Renal pelvis (tissue), 4 donors: ENCODE data around the gene RASGRF1. TPM values are rescaled to one million over a fixed set of nuclear protein-coding genes. Genes with fewer than 3 reads are reported as not detected.
"Not testable (repeated sequence)": the region's sequence is repeated elsewhere in the genome, so short reads cannot be mapped to it uniquely, and the experiment has no call there.

ENCODE experiments used
- DNase-seq: peaks from one replicate; pipeline ENCODE4 v3.0.0-alpha.2; 2013
- polyA plus RNA-seq, 3 donors: library from polyadenylated mRNA; unstranded; fragments of 120-200 nt; gene quantifications; one replicate each; pipeline ENCODE4 v1.2.1, GENCODE V29; 2013; ENCODE audit not compliant: insufficient read length in 3 of 3

The RASGRF1 gene
- polyA plus RNA-seq, 3 donors: 0.40 to 0.51 (median 0.41) TPM

DNA sequence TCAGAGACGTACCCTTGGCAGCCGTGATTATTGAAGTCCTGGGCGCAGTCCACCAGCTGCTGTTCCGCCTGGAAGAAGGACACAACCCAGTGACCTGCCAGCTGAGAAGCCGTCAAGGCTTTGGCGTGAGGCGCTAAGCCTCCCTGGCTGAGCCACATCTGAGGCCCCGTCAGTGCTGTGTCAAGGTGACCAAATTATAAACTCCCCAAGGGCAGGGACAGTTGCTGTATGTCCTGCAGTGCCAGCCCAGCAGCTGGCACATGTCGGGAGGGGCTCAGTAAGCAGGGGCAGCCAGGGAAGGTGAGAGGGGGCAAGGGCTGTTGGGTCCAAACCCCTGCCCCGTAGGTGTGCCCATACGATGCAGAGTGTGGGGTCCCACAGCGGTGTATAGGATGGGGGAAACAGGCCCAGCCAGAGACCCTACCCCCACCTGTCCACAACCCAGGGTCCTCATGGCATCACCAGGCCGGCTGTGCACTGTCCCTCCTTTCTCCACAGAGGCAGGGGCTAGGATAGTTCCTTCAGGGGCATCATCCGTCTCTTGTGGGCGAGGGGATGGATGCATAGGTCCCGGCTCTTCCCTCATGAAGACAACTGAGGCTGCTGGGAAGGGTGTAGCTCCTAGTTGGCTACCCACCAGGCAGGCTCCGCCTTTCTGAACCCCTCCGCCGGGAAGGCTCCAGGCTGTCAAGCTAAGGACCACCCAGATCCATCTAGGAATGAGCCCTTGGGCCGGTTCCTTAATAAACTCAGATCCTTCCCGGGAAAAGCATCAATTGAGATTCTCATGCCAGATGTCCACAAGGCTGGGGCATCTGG lies 158.9 kb downstream of the RASGRF1 start:
- no peak for DNase-seq

DNA sequence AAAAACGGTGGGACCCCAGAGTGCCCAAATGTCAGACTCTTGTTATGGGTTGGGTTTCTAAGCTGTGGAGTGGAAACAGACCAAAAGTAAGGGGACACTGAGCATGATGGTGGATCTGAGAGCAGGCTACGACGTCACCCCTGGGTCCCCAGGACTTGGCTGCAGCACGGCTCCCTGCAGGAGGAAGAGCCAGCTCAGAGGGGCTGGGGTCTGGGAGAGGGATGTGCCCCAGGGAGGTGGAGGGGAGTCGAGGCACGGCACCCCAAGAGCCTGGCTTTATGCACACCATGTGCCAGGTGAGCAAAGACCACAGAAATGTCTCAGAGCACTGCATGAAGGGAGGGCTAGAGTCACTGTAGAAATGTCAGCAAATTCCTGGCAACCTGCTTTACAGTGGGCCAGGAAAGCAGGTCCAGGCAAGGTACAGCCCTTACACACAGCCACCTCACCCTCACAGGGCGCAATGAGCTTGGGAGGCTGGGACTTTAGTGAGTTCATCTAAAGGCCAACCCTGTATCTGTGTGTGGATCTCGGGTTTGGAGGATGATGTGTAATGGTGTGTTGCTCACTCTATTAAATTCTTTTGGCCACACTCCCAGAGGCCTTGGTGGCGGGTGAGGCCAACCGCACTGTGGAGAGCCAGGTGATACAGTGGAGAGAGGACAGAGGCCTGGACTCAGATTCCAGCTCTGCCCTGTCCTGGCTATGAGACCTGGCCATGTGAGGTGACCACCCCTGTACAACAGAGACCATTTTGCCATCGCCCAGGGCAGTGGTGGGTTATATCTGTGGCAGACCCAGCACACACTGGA lies 159.8 kb downstream of the RASGRF1 start:
- no peak for DNase-seq

DNA sequence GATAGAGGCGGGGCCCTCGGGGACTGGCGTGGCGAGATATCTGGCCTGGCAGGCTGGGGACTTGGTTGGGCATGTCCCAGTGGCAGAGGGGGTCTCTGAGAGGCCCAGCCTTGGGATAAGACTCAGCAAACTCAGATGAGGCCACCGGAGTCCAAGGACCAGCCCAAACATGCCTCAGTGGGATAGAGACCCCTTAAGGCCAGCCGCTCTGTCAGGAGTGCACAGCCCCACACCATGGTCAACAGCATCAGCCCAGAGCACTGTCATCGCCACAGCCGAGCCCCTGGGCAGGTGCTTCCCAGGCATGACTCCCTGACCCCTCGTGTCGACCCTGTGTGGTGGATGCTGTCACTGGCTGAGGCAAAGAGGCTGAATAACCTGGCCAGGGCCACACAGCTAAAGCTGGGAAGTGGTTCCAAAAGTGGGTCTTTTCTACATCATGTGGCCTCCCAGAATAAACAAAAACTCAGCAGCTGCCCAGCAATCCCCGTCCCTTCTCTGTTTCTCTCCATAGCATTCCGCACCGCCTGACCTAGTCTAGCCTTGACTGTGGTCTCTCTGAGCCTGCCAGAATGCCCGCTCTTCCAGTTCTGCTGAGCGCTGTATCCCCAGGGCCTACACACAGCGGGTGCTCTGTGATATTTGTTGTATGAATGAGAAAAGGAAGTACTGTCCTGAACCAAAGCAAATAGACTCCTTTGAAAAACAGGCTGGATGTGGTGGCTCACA lies 160.9 kb downstream of the RASGRF1 start:
- DNase-seq: no peak

DNA sequence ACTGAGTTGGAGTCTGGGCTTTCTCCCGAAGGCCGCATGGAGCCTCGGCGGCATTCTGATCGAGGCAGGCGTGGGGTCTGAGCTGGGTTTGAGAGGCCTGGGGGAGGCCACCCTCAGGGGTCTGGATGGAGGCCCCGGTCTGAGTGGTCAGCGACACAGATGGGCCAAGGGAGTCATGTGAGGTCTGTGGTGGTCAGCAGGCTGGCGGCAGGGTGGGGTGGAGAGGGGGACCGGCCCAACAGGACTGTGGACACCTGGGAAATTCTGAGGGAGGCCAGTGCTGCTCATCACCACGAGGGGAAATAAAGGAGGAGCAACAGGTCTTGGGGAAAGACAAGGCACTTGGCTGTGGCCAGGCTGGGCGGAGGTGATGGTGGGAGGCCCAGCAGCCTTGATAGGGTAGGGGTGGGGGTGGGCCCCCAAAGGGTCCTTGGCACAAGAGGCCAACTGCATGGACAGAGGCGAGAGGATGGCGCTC lies 161.9 kb downstream of the RASGRF1 start:
- DNase-seq: no peak

DNA sequence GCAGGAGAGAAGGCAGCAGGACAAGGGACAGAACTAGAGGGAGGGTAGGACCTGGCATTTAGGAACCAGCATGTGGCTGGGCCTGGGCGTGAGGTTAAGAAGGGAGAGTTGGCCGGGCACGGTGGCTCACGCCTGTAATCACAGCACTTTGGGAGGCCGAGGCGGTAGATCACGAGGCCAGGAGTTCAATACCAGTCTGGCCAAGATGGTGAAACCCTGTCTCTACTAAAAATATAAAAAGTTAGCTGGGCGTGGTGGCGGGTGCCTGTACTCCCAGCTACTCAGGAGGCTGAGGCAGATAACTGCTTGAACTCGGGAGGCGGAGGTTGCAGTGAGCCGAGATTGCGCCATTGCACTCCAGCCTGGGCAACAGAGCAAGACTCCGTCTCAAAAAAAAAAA lies 162.4 kb downstream of the RASGRF1 start:
- DNase-seq: not testable (repeated sequence)

DNA sequence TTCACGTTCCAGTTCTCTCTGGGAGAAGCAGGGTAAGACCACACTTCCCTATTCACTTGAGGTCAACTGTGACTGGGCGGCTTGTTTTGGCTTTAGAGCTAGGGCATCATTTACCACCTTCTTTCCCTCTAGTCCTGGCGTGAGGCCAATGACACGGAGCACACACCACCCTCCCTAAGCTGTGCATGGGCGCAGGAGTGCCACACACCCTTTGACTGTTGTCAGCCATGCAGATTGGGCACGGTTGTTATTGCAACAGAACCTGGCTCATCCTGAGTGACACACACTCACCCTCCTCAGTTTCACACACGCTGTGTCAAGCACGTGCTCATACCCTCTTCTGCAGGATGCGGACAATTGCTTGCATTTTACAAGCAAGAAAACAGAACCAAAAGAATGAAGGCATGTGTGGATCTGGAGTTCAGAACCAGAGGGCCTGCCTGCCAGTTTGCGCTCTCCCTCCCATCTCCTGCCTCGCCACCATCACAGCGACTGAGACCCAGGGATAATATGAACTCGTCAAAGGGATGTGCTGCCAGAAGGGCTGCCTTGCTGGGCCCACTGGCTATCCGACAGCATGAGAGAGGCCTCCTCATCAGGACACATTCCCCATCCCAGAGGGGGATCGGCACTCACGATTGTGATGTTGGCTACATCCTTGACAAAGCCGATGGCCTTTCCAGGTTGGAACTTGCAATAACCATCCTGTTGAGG lies 163.3 kb downstream of the RASGRF1 start:
- DNase-seq: no peak

DNA sequence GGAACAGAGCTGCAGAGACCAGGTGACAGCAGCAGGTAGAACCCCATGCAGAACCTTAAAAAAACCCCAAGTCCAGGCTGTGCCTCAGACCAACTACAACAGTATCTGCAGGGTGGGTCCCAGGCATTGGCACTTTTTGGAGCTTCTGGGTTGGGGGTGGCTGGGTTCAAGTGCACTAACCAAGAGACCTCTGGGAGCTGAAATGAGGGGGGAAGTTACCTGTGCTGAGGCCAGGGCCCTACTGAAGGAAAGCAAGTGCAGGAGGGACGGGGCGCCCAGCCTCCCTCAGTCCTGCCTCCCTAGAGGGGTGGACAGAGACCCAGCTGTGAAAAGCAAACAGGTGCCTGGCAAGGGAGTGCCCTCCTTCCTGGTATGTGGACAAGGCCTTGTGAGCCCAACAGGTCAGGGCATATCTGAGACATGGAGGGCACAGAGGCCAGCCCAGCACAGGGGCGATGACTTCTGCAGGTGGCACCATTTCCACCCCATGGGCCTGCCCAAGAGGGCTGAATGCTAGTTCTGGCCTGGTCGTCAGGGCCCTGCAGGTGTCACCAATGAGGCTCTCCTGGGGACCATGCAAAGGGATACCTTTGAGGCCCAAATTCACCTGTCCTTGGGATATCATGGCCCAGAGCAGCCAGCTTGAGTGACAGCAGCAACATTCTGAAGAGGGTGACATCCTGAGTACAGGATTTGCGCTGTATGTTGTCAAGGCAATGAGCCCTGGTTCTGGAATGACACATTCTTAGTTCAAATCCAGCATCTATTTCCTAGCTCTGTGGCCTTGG lies 164.4 kb downstream of the RASGRF1 start:
- no peak for DNase-seq

DNA sequence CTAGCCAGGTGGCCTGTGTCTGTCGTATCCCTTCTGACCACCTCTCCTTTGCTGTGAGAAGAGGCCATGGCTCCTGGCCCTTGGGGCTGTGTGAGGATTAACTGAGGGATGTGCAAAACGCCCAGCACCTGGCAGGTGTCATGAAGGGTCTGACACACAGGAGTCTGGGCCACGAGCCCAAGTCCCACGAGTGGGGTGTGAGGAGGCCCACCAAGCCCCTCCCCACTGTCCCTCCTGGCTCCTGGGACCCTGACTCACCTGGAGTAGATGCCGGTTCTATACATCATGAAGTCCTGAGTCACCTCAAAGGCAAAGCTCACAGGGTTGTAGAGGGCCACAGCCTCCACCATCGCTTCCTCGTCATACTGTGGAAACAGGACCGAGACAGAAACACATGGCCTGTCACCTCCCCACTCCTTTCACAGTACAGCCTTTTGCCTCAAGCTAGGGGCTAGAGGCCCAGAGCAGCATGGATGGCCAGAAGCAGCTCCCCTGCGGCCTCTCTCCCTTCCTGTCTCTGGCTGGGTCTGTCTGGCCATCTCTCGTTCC lies 165.4 kb downstream of the RASGRF1 start:
- no peak for DNase-seq

DNA sequence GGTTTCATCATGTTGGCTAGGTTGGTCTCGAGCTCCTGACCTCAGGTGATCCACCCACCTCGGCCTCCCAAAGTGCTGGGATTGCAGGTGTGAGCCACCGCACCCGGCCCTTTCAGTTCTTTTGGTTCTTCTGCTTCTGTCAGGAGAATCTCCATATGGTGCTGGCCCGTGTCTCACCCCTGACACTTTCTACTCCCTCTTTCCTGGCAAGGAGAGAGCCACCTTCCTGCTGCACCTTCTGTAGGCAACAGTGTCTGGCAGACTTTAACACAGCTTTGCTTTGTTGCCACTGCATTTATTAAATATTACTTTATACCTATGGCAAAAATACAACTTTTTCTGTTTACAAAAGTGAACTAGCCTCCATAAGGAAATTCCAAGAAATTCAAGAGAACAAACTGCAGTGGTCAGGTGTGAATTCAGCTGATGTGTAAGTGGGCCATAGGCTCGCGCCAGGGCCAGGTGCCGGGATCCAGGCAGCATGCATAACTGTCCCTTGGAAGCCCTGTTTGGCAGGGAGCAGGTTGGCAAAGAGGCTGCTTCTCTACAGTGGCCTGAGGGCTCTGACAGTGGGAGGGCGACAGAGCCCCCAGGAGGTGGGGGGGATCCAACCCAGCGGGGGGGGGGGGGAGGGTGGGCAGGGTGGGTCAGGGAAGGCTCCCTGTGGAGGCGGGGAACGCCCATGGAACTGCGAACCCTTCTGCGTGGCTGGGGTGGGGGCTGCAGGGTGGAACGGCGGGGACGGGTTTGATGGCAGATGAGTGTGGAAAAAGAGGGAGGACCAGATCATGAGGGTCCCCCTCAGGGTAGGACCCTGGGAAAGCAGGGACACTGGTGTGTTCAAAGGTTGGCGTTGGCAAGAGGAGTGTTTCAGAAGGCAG lies 166.9 kb downstream of the RASGRF1 start:
- DNase-seq: no peak

DNA sequence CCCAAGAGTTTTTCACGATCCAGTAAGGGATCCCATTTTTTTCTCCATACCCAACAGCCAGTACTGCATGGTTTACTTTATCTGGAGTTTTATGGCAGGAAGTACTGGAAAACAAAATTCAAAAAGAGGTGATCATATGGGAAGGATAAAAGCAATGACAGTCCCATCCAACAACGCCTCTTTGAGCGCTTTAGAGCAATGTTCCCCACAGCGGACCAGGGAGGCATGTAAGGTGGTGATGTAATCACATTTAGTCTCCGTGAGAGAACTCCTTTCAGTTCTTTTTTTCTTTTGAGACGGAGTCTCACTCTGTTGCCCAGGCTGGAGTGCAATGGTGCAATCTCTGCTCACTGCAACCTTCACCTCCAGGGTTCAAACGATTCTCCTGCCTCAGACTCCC lies 167.6 kb downstream of the RASGRF1 start:
- no peak for DNase-seq

DNA sequence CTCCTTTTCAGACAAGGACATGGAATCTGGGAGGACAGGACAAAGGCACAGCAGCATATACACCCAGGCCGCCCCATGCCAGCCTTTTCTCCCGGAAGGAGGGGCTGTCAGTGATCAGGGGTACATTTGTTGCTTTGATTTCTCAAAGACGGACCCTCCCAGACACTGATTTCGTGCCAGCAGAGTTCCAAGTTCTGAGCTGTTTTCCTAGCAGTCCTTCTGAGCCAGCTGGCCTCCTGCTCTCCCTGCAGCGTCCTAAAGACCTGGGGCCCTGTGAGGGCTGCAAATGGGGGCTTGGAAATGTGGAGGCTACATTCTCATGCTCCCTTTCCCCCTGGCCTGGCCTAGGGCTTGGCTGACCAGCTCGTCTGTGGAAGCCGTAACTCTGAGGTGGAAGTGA lies 168.1 kb downstream of the RASGRF1 start:
- DNase-seq: no peak

DNA sequence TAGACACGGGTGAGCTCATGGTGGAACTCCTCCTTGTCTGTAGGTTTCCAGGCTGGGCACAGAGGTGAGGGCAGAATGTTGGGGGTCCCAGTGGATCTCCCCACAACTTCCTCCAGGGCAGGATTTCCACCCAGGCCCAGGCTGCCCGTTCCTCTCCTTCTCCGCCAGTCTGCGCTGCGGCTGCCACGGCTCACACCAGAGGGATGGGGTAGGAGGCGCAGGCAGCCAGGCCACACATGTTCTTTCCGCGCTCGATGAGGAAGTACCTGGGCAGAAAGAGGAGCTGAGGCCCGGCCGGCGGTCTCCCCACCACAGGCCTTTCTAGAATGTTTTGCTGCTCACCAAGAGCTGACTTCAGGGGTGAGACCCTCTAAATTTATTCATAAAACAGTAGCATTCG lies 168.6 kb downstream of the RASGRF1 start:
- no peak for DNase-seq

DNA sequence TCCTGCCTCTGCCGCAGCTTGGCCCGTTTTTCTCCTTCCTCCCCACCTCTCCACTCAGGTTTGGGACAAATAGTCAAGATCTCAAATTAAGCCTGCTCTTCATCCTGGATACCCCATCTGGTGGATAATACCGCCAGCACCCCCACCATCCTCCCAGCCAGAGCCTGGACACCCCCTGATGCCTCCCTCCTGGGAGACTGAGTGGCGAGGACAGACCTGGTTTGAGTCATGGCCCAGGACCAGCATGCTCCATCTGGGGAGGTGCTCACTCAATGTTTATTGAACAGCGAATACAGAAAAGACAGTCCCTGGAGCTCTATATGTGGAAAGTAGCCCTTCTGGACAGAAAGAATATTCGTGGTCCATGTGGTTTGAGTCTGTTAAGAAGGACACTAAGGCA lies 169.1 kb downstream of the RASGRF1 start:
- DNase-seq: no peak

DNA sequence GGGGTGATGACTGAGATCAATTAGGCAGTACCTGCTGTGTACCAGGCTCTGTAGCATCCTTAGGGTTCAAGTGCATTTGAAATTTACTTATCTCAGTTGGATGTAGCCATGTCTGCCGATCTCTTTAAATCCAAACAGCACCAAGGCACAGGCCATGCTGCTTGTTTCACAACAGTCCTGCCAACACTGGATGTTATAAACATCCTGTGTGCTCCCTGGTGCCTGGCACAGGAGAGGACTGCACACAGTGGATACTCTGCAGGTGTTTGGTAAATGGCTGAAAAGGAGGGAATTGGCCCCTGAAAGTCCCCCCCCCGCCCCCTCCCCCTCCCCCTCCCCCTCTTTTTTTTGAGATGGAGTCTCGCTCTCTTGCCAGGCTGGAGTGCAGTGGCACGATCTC lies 172.7 kb downstream of the RASGRF1 start:
- DNase-seq: no peak

DNA sequence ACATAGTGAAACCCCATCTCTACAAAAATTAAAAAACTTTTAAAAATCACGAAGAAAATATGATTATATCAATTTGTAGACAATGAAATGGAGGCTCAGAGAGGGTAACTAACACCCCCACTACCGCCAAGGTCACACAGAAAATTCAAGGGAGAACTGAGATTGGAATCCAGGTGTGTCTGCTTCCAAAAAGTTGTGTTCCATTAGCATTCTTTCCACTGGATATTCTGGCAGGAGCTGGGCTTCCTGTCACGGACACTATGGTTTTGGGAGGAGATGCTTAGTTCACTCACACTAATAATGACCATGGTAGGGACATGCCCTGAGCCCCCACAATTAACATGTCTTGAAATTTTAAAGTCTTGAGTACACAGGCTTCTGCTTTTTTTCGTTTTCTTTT lies 174.5 kb downstream of the RASGRF1 start:
- no peak for DNase-seq

DNA sequence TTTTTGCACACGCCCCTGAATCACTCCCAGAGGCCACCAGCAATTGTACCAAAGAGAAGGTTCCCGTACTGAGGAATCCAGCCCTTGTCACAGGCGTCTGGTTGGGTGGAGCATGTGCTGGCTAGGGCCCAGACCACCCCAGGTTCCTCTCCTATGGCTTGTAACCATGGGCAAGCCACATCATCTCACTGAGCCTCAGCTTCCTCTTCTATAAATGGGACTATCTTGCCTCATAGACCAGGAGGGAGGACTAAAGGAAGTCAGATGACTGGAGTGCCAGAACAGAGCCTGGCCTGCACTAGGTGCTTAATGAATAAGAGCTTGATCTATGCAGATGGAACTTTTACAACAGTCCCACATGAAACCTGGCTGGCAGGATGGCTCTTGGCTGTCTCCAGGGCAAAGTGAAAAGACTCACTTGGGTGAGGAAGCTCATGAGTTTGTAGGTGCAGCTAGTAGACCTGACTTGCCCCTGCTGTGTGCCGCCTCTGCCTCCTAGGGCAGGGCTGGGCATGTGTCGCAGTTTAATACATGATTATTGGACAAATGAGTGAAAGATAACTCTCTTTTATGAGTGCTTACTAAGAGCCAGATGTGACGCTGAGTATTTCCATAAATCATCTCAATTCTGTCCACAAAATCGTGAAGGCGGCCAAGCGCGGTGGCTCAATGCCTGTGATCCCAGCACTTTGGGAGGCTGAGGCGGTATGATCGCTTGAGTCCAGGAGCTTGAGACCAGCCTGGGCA lies 175.1 kb downstream of the RASGRF1 start:
- no peak for DNase-seq

DNA sequence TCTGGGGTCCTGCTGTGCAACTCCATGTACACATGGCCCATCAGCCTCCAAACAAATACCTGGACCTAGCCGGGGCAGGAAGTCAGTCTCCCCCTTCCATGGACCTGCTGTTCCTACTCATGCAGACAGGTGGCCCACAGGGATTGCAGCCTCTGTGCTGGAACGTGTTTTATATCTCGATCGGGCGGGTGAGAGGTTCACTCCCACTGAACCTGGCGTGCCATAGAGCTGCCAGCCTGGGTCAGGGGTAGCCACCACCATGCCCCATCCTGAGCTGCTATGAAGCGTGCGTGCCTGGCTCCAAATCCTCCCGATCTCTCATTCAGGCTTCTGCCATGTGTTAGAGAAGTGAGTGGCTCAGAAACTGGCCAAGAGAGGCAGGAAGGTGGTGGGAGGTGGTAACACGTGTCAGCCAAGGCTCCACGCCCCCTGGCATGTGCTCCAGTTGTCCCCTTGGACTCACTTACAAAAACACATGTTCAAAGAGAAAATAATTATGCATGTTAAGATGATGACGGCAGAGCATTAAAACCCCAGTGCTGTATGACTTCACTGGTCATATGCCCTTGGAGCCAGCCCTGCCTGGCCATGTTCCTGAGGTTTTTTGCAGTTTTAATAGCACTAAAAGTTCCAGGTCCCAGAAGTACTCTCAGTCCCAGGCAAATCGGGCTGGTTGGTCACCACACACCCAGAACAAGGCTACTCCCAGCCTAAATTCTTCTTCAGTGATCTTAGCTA lies 176.4 kb downstream of the RASGRF1 start:
- no peak for DNase-seq

DNA sequence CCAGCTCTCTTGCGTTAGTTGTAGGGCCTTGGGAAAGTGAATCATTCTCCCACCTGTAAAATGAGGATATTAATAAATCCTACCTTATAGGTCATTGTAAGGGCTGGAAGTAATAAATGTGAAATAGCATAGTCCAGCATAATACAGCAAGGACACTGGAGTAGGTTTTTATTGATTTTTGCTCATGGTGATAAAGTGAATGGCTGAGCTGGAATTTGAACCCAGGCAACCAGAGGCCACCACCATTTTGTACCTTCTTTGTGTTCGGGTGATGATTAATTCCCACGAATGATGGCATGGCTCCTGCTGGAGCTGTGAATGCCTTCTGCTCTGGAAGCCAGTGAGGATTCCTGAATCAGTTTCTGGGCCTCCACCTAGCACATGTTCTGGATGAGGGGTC lies 177.6 kb downstream of the RASGRF1 start:
- DNase-seq: no peak
